Lower lobe of right lung (tissue), 2 donors: ENCODE results near the gene CALR. TPM values are rescaled to one million over a fixed set of nuclear protein-coding genes. Genes with fewer than 3 reads are reported as not detected.
A peak's percentile ranks its signal among the peaks of the same experiment; 100 is the strongest.
"Not testable (repeated sequence)": the region's sequence is repeated elsewhere in the genome, so short reads cannot be mapped to it uniquely, and the experiment has no call there.

Experiments used
- ATAC-seq, 2 donors: fragments of 200-7000 bp; cut with Tn5 transposase; one replicate each; pipeline ENCODE4 v1.9.1; 2020 to 2022; ENCODE audit warnings: mild to moderate bottlenecking in 2 of 2, moderate library complexity in 2 of 2
- DNase-seq: peaks from one replicate; pipeline ENCODE4 v3.0.0-alpha.2; 2020
- H3K27ac ChIP-seq: fragments of 200-600 bp; one replicate; pipeline ENCODE4 v1.8.0; 2022
- H3K27me3 ChIP-seq: fragments of 200-600 bp; one replicate; pipeline ENCODE4 v1.8.0; 2022; ENCODE audit warnings: low read depth
- H3K36me3 ChIP-seq: fragments of 200-600 bp; one replicate; pipeline ENCODE4 v1.8.0; 2022; ENCODE audit warnings: mild to moderate bottlenecking
- H3K4me1 ChIP-seq: fragments of 200-600 bp; one replicate; pipeline ENCODE4 v1.8.0; 2022
- H3K4me3 ChIP-seq: fragments of 200-600 bp; one replicate; pipeline ENCODE4 v1.8.0; 2022; ENCODE audit warnings: mild to moderate bottlenecking
- H3K9me3 ChIP-seq: fragments of 200-600 bp; one replicate; pipeline ENCODE4 v1.8.0; 2022
- CTCF ChIP-seq: fragments of 200-600 bp; IDR thresholded peaks from one replicate; pipeline ENCODE4 v1.8.0; 2022; ENCODE audit warnings: antibody characterized with exemption, mild to moderate bottlenecking
- intact Hi-C: fragments of 100-400 bp; cut with DNase I; formaldehyde crosslinking; loops from one replicate; pipeline ENCODE4 v1.11.0; 2022
- total RNA-seq: library from RNA; stranded (reverse); fragmentation: NEBNext Ultra II Directional; extraction: Animal tissue kit (Norgen Biotek cat#: 25700); gene quantifications from one replicate; pipeline ENCODE4 v1.2.1, GENCODE V29; 2021
- donor health status: DM: no; HTN: yes; CAD: no; lungs with severe emphysema.

Gene CALR
- total RNA-seq, 1 donor from 2014 or later = 872 TPM

DNA sequence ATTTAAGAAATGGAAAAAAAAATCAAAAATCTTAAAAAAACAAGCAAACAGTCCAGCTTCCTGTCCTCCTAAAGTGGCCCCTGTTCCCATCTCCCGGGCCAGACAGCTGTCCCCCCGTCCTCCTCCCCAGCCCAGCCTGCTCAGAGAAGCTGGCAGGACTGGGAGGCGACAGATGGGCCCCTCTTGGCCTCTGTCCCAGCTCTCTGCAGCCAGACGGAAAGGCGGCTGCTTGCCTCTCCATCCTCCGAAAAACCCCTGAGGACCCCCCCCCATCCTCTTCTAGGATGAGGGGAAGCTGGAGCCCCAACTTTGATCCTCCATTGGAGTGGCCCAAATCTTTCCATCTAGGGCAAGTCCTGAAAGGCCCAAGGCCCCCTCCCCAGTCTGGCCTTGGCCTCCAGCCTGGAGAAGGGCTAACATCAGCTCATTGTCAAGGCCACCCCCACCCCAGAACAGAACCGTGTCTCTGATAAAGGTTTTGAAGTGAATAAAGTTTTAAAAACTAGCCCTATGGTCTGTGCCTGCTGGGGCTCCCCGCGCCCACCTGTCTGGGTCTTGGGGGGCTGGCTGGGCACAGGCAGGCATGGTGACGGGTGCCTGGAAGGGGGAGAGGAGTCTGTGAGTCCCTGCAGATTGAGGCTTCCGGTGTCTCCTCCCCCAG lies 14.9 kb downstream of the CALR start:
- peak overlapping the region; percentile 61 for H3K27ac ChIP-seq
- H3K36me3 ChIP-seq = peaks cover 69% of the 10 kb centered on the region
- ATAC-seq = no peak

DNA sequence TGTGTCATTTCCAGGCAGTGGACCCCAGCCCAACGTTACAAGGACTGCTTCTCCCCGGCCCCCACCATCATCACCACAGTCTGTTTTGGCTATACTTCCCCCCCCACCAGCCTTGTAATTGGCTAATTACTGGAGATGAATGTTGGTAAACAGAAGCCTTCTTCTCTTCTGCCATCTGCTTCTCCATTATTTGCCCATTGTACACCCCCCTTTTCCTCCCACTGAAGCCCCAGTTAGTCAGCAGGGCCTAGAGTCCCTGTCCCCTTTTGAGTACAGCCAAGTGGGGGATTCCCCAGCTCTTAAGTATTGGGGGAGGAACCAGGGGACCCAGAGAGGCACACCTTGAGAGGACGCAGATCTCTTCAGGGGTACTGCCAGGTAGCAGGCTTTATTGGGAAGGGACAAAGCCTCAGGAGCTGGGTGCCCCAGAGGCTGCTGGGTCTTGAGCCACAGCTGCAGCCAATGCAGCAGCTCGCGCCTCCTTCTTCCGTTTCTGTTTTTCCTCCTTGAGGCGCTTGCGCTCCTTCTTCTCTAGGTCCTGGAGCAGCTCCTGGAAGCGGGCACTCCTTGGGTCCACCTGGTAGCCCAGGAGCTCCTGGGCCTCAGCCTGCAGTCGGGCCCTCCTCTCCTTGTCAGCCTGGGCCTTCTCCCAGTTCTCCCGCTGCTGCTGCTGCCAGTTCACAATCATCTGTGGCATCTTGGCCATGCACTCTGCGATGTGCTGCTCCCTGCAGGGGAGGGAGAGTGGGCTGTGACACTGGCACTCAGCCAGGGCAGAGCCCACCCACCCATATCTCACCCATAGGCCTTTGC lies 15.6 kb downstream of the CALR start:
- H3K4me3 ChIP-seq = no peak overlapping the region
- no peak overlapping the region for H3K27ac ChIP-seq
- H3K4me1 ChIP-seq = peaks cover 47% of the 10 kb centered on the region
- no peaks in the 10 kb centered on the region for H3K9me3 ChIP-seq
- H3K36me3 ChIP-seq = peaks cover 62% of the 10 kb centered on the region
- intact Hi-C loops = no loop called here
- no peak for ATAC-seq
- TF ChIP-seq CTCF = no peak
- no peaks in the 10 kb centered on the region for H3K27me3 ChIP-seq
- DNase-seq = no peak

More for the DNA sequence above, 14.9 kb downstream of the CALR start:
- no peak for DNase-seq
- no peaks in the 10 kb centered on the region for H3K27me3 ChIP-seq
- H3K4me1 ChIP-seq = peaks cover 47% of the 10 kb centered on the region
- no peaks in the 10 kb centered on the region for H3K9me3 ChIP-seq
- no peak for TF ChIP-seq CTCF
- H3K4me3 ChIP-seq = no peak overlapping the region
- intact Hi-C loops = no loop called here

DNA sequence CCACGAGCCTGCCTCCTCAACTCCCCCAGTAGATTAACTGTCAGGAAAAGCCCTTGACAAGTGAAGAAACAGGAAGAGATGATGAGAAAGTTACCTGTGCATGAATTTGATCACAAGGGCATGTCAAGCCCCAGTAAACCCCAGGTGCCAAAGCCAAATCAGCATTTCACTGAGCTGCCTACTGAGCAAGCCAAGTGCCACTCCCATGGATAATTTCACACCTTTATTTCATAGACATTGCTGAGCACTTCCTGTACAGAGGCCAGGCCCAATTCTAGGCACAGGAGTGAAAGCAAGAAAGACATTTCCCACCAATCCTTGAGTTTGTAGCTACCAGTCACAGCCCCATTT lies 16.2 kb downstream of the CALR start:
- Histone ChIP-seq H3K27ac (no peak overlapping the region), H3K4me1 (peaks cover 47% of the 10 kb centered on the region), H3K9me3 (no peaks in the 10 kb centered on the region), H3K36me3 (peaks cover 56% of the 10 kb centered on the region), H3K4me3 (no peak overlapping the region), H3K27me3 (no peaks in the 10 kb centered on the region)
- TF ChIP-seq CTCF = no peak
- intact Hi-C loops = no loop called here
- DNase-seq (no peak), ATAC-seq (no peak)

GRCh38 chr19:12955575-12955974 lies 17.2 kb downstream of the CALR start:
- DNase-seq, H3K27me3 ChIP-seq, ATAC-seq, intact Hi-C loops, H3K27ac ChIP-seq, H3K9me3 ChIP-seq: not testable (repeated sequence)
- Histone ChIP-seq H3K4me1 (peaks cover 47% of the 10 kb centered on the region), H3K36me3 (peaks cover 46% of the 10 kb centered on the region), H3K4me3 (peak overlapping the region; percentile 86)

DNA sequence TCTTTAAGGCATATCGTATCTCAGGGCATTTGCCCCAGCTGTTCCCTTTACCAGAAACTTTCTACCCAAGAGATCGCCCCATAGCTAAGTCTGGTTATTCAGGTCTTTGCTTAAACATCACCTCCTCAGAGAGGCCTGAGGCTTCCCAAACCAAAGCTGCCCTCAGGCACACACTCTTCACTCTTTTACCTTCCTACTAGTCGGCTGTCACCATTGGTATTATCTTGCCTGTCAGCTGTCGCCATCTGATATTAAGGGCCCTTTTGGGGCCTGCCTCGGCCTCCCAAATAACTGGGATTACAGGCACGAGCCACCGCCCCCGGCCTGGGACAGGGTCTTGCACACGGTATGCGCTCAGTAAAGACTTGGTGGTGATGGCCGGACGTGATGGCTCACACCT lies 17.6 kb downstream of the CALR start:
- intact Hi-C loops = no loop called here
- peaks cover 42% of the 10 kb centered on the region for H3K36me3 ChIP-seq
- DNase-seq (no peak), ATAC-seq (no peak)
- H3K4me3 ChIP-seq = peak overlapping the region; percentile 86
- peak overlapping the region; percentile 89 for H3K27ac ChIP-seq
- peaks cover 47% of the 10 kb centered on the region for H3K4me1 ChIP-seq
- H3K27me3 ChIP-seq = no peaks in the 10 kb centered on the region
- no peaks in the 10 kb centered on the region for H3K9me3 ChIP-seq
- TF ChIP-seq CTCF = no peak
